Measurements from ENCODE around the gene NUP153.

Gene NUP153

GRCh38 chr6:17666646-17667045 lies 40.1 kb downstream of the NUP153 start:
- ChIA-PET CTCF (interaction anchor here (0.8 to 1.7 kb wide), 6 partner anchors 9 to 36 kb away, joined by 3 to 4 read pairs (median 3); no protein-coding TSS in a partner anchor), POLR2A (no interaction called here)
- no peak for TF ChIP-seq CTCF (IDR thresholded peaks at IDR 0.05; ENCODE audit: control extremely low read depth, extremely low read depth, low read depth, missing control alignments)
- DNase-seq (ENCODE audit: extremely low spot score) = no peak

- ChIA-PET CTCF (no interaction called here), POLR2A (no interaction called here)
- no peak for TF ChIP-seq CTCF (IDR thresholded peaks at IDR 0.05; ENCODE audit: control extremely low read depth, extremely low read depth, low read depth, missing control alignments)
- no peak for DNase-seq (ENCODE audit: extremely low spot score)
Measured at GRCh38 chr6:17665132-17665531, 41.6 kb downstream of the NUP153 start.

- TF ChIP-seq CTCF (IDR thresholded peaks at IDR 0.05; ENCODE audit: control extremely low read depth, extremely low read depth, low read depth, missing control alignments) = no peak
- POLR2A ChIA-PET = no interaction called here
- DNase-seq (ENCODE audit: extremely low spot score) = no peak
- CTCF ChIA-PET = no interaction called here
Measured at GRCh38 chr6:17663226-17663625, 43.5 kb downstream of the NUP153 start.

GRCh38 chr6:17662585-17662984 lies 44.1 kb downstream of the NUP153 start:
- no peak for DNase-seq (ENCODE audit: extremely low spot score)
- no peak for TF ChIP-seq CTCF (IDR thresholded peaks at IDR 0.05; ENCODE audit: control extremely low read depth, extremely low read depth, low read depth, missing control alignments)
- ChIA-PET CTCF (no interaction called here), POLR2A (no interaction called here)

GRCh38 chr6:17656644-17657043 lies 50.1 kb downstream of the NUP153 start:
- ChIA-PET CTCF (interaction anchor here (0.8 to 2.0 kb wide), 6 partner anchors 10 to 57 kb away, joined by 3 to 6 read pairs (median 3); partner anchors contain the start of gene FAM8A1), POLR2A (no interaction called here)
- DNase-seq (ENCODE audit: extremely low spot score) = no peak
- no peak for TF ChIP-seq CTCF (IDR thresholded peaks at IDR 0.05; ENCODE audit: control extremely low read depth, extremely low read depth, low read depth, missing control alignments)

GRCh38 chr6:17656092-17656491 lies 50.6 kb downstream of the NUP153 start:
- DNase-seq (ENCODE audit: extremely low spot score) = no peak
- ChIA-PET CTCF (interaction anchor here (0.8 to 2.0 kb wide), 6 partner anchors 11 to 56 kb away, joined by 3 to 6 read pairs (median 3); partner anchors contain the start of gene FAM8A1), POLR2A (no interaction called here)
- no peak for TF ChIP-seq CTCF (IDR thresholded peaks at IDR 0.05; ENCODE audit: control extremely low read depth, extremely low read depth, low read depth, missing control alignments)
